GM19099 (cell line): Measurements from ENCODE around the gene ELMO3.

Experiments used
- POLR2A ChIP-seq: IDR thresholded peaks from 3 replicates; pipeline ENCODE4 v1.6.1; 2011; ENCODE audit warnings: low read depth; ENCODE audit not compliant: insufficient read length; ENCODE audit errors: extremely low read depth

The ELMO3 gene

GRCh38 chr16:67170168-67170948, 28.6 kb upstream of the ELMO3 start, which contains the start of gene NOL3:
NOL3 (plus strand) TSS chr16:67170538.
- peak; percentile 39 for TF ChIP-seq POLR2A

- no peak for TF ChIP-seq POLR2A
Measured at GRCh38 chr16:67170949-67171649, 27.8 kb upstream of the ELMO3 start.

GRCh38 chr16:67173323-67173722, 25.6 kb upstream of the ELMO3 start:
- TF ChIP-seq POLR2A, result no peak

- TF ChIP-seq POLR2A, result no peak
Measured at GRCh38 chr16:67173808-67174705, 24.9 kb upstream of the ELMO3 start.

- TF ChIP-seq POLR2A, result no peak
Measured at GRCh38 chr16:67174706-67175231, 24.2 kb upstream of the ELMO3 start.

- TF ChIP-seq POLR2A, result no peak
Measured at GRCh38 chr16:67176662-67177061, 22.3 kb upstream of the ELMO3 start.

GRCh38 chr16:67177743-67178699, 20.9 kb upstream of the ELMO3 start:
- TF ChIP-seq POLR2A, result no peak

GRCh38 chr16:67179421-67180080, 19.4 kb upstream of the ELMO3 start:
- TF ChIP-seq POLR2A, result no peak

GRCh38 chr16:67180166-67180565, 18.8 kb upstream of the ELMO3 start:
- TF ChIP-seq POLR2A, result no peak

GRCh38 chr16:67181346-67181745, 17.6 kb upstream of the ELMO3 start:
- TF ChIP-seq POLR2A, result no peak

GRCh38 chr16:67182288-67182687, 16.6 kb upstream of the ELMO3 start:
- TF ChIP-seq POLR2A, result no peak

GRCh38 chr16:67183284-67183626, 15.7 kb upstream of the ELMO3 start:
- no peak for TF ChIP-seq POLR2A

GRCh38 chr16:67183627-67184452, 15.1 kb upstream of the ELMO3 start, which contains the start of gene MATCAP1:
MATCAP1 (minus strand) TSS chr16:67183963; CDS start chr16:67180610, 3,353 bp downstream.
- peak; percentile 67 for TF ChIP-seq POLR2A
